Activated CD8-positive, alpha-beta memory T cell treated with anti-CD3 and anti-CD28 coated beads, Interleukin-2, amount 50 U/mL, for 1 hour (primary cell): ENCODE data around the gene ZNF335.
A peak's percentile ranks its signal among the peaks of the same experiment; 100 is the strongest.
"Not testable (repeated sequence)": the region's sequence is repeated elsewhere in the genome, so short reads cannot be mapped to it uniquely, and the experiment has no call there.

ENCODE experiments used
- DNase-seq: peaks from one replicate; pipeline ENCODE4 v3.0.0-alpha.2; 2020; ENCODE audit errors: extremely low read depth

Gene ZNF335

GRCh38 chr20:46000262-46000996 lies 28.4 kb upstream of the ZNF335 start:
- DNase-seq = no peak

GRCh38 chr20:45999557-46000261 lies 27.7 kb upstream of the ZNF335 start:
- DNase-seq = no peak

- no peak for DNase-seq
Measured at GRCh38 chr20:45998761-45999160, 26.8 kb upstream of the ZNF335 start.

GRCh38 chr20:45998337-45998736 lies 26.3 kb upstream of the ZNF335 start:
- DNase-seq = no peak

- DNase-seq = no peak
Measured at GRCh38 chr20:45997187-45997586, 25.2 kb upstream of the ZNF335 start.

- not testable (repeated sequence) for DNase-seq
Measured at GRCh38 chr20:45995495-45996097, 23.6 kb upstream of the ZNF335 start.

- no peak for DNase-seq
Measured at GRCh38 chr20:45994761-45995493, 22.9 kb upstream of the ZNF335 start.

GRCh38 chr20:45993197-45993951 lies 21.4 kb upstream of the ZNF335 start:
- DNase-seq = no peak

GRCh38 chr20:45991616-45992015 lies 19.6 kb upstream of the ZNF335 start:
- no peak for DNase-seq

- DNase-seq = not testable (repeated sequence)
Measured at GRCh38 chr20:45988830-45989229, 16.8 kb upstream of the ZNF335 start.

- no peak for DNase-seq
Measured at GRCh38 chr20:45987108-45987780, 15.2 kb upstream of the ZNF335 start.

- DNase-seq = no peak
Measured at GRCh38 chr20:45985573-45985972, 13.6 kb upstream of the ZNF335 start.

- no peak for DNase-seq
Measured at GRCh38 chr20:45983279-45983743, 11.3 kb upstream of the ZNF335 start.

GRCh38 chr20:45981261-45981660 lies 9.3 kb upstream of the ZNF335 start:
- no peak for DNase-seq

- no peak for DNase-seq
Measured at GRCh38 chr20:45976086-45976485, 4.1 kb upstream of the ZNF335 start.

- DNase-seq = no peak
Measured at GRCh38 chr20:45975686-45976085, 3.7 kb upstream of the ZNF335 start.

- DNase-seq = no peak
Measured at GRCh38 chr20:45974896-45975565, 3.0 kb upstream of the ZNF335 start.

- DNase-seq = no peak
Measured at GRCh38 chr20:45972500-45973183, 639 bp upstream of the ZNF335 start.

GRCh38 chr20:45971425-45971674 lies 653 bp downstream of the ZNF335 start:
- DNase-seq = peak; percentile 21
